Tibial nerve (tissue), 4 donors: ENCODE results near the gene TMEM220.

Experiments
- EP300 ChIP-seq, 2 donors: sonication (generic); formaldehyde crosslinking; IDR thresholded peaks; one replicate each; pipeline ENCODE4 v1.6.1; 2017; ENCODE audit warnings: antibody characterized with exemption in 2 of 2, mild to moderate bottlenecking in 1 of 2
- TF ChIP-seq, protein P1 (sequence below), 5 experiments: fragments of 200-600 bp in 3 of 5; fragments of 450-650 bp in 2 of 5; sonication (generic) in 3 of 5; IDR thresholded peaks; one replicate each; pipeline ENCODE4 v1.5.1; 2016 to 2019; ENCODE audit warnings: antibody characterized with exemption in 5 of 5, mild to moderate bottlenecking in 3 of 5, moderate library complexity in 2 of 5

DNA sequence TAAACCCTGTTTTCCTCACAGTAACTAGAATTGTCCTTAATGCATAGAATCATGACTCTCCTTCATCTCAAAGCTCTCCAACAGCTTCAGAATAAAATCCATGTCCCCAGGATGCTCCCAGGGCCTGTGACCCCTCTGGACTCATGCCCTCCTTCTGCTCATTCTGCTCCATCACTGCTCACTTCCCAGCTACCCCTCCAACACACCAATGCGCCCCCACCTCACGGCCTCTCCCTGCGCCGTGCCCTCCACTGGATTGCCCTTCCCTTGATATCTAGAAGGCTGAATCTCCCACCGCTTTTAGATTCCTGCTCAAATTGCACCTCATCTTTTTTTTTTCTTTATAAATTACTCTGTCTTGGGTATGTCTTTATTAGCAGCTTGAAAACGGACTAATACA is 12.6 kb upstream of the TMEM220 start:
- TF ChIP-seq, protein P1, sequence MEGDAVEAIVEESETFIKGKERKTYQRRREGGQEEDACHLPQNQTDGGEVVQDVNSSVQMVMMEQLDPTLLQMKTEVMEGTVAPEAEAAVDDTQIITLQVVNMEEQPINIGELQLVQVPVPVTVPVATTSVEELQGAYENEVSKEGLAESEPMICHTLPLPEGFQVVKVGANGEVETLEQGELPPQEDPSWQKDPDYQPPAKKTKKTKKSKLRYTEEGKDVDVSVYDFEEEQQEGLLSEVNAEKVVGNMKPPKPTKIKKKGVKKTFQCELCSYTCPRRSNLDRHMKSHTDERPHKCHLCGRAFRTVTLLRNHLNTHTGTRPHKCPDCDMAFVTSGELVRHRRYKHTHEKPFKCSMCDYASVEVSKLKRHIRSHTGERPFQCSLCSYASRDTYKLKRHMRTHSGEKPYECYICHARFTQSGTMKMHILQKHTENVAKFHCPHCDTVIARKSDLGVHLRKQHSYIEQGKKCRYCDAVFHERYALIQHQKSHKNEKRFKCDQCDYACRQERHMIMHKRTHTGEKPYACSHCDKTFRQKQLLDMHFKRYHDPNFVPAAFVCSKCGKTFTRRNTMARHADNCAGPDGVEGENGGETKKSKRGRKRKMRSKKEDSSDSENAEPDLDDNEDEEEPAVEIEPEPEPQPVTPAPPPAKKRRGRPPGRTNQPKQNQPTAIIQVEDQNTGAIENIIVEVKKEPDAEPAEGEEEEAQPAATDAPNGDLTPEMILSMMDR (IDR thresholded peaks at IDR 0.05): no peak
- TF ChIP-seq EP300 (IDR thresholded peaks at IDR 0.05): no peak
